Osteocyte (in vitro differentiated cells): Measurements from ENCODE around the gene HAGHL. TPM values are rescaled to one million over a fixed set of nuclear protein-coding genes. Genes with fewer than 3 reads are reported as not detected.
A peak's percentile ranks its signal among the peaks of the same experiment; 100 is the strongest.

Source experiments
- DNase-seq: peaks from one replicate; pipeline ENCODE4 v3.0.0; 2021; ENCODE audit warnings: mixed read lengths; ENCODE audit not compliant: unreplicated experiment; ENCODE audit errors: extremely low spot score
- H3K27ac Mint-ChIP-seq: one replicate; pipeline ENCODE4 v1.8.0; 2021; ENCODE audit warnings: mild to moderate bottlenecking, mixed read lengths; ENCODE audit not compliant: unreplicated experiment
- H3K27me3 Mint-ChIP-seq: one replicate; pipeline ENCODE4 v1.8.0; 2021; ENCODE audit warnings: mixed read lengths; ENCODE audit not compliant: unreplicated experiment
- H3K36me3 Mint-ChIP-seq: one replicate; pipeline ENCODE4 v1.8.0; 2021; ENCODE audit warnings: mixed read lengths; ENCODE audit not compliant: unreplicated experiment
- H3K4me1 Mint-ChIP-seq: one replicate; pipeline ENCODE4 v1.8.0; 2021; ENCODE audit warnings: mixed read lengths; ENCODE audit not compliant: unreplicated experiment
- H3K4me3 Mint-ChIP-seq: one replicate; pipeline ENCODE4 v1.8.0; 2021; ENCODE audit warnings: mild to moderate bottlenecking, moderate library complexity, mixed read lengths; ENCODE audit not compliant: unreplicated experiment
- H3K9me3 Mint-ChIP-seq: one replicate; pipeline ENCODE4 v1.8.0; 2021; ENCODE audit warnings: mixed read lengths; ENCODE audit not compliant: unreplicated experiment
- total RNA-seq: library from RNA; stranded (reverse); gene quantifications from 2 replicates; pipeline ENCODE4 v1.2.1, GENCODE V29; 2021
- TF ChIP-seq, protein P1 (sequence below): fragments of 200-600 bp; sonication (generic); IDR thresholded peaks from 2 replicates; pipeline ENCODE4 v1.5.0; 2021; ENCODE audit warnings: antibody characterized with exemption, mild to moderate bottlenecking, moderate library complexity

HAGHL gene
- total RNA-seq, 1 donor from 2014 or later: 17.3 TPM

DNA sequence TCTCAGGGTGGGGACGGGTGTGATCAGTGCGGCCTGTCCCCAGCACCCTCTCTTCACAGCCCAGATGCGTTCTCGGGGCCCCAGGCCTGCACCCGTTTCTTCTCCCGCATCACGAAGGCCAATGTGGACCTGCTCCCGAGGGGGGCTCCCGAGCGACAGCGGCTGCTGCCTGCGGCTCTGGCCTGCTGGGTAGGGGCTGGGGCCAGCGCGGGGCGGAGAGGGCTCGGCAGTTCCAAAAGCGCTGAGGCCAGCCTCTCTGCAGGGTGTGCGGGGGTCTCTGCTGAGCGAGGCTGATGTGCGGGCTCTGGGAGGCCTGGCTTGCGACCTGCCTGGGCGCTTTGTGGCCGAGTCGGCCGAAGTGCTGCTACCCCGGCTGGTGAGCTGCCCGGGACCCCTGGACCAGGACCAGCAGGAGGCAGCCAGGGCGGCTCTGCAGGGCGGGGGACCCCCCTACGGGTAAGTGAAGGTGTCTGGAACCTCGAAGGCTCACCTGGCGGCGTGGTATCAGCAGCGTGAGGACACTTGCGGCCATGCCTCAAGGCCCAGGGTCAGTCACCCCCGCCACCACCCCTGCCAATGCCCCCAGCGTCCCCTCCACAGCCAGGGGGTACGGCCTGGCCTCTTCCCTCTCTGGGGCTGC lies 38.1 kb downstream of the HAGHL start:
- Mint-ChIP-seq H3K27me3 (no peaks in the 10 kb centered on the region), H3K9me3 (no peaks in the 10 kb centered on the region), H3K27ac (no peak overlapping the region), H3K4me3 (no peak overlapping the region), H3K4me1 (no peaks in the 10 kb centered on the region), H3K36me3 (no peaks in the 10 kb centered on the region)
- DNase-seq: peak; percentile 84
- TF ChIP-seq, protein P1, sequence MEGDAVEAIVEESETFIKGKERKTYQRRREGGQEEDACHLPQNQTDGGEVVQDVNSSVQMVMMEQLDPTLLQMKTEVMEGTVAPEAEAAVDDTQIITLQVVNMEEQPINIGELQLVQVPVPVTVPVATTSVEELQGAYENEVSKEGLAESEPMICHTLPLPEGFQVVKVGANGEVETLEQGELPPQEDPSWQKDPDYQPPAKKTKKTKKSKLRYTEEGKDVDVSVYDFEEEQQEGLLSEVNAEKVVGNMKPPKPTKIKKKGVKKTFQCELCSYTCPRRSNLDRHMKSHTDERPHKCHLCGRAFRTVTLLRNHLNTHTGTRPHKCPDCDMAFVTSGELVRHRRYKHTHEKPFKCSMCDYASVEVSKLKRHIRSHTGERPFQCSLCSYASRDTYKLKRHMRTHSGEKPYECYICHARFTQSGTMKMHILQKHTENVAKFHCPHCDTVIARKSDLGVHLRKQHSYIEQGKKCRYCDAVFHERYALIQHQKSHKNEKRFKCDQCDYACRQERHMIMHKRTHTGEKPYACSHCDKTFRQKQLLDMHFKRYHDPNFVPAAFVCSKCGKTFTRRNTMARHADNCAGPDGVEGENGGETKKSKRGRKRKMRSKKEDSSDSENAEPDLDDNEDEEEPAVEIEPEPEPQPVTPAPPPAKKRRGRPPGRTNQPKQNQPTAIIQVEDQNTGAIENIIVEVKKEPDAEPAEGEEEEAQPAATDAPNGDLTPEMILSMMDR: no peak

GRCh38 chr16:765488-765865 lies 38.6 kb downstream of the HAGHL start:
- no peaks in the 10 kb centered on the region for H3K27me3 Mint-ChIP-seq
- H3K36me3 Mint-ChIP-seq: no peaks in the 10 kb centered on the region
- TF ChIP-seq, protein P1: no peak
- no peak overlapping the region for H3K27ac Mint-ChIP-seq
- H3K9me3 Mint-ChIP-seq: no peaks in the 10 kb centered on the region
- no peaks in the 10 kb centered on the region for H3K4me1 Mint-ChIP-seq
- peak; percentile 83 for DNase-seq
- H3K4me3 Mint-ChIP-seq: no peak overlapping the region

- no peak for DNase-seq
- H3K36me3 Mint-ChIP-seq: no peaks in the 10 kb centered on the region
- no peak overlapping the region for H3K27ac Mint-ChIP-seq
- H3K4me1 Mint-ChIP-seq: no peaks in the 10 kb centered on the region
- no peaks in the 10 kb centered on the region for H3K27me3 Mint-ChIP-seq
- TF ChIP-seq, protein P1: no peak
- H3K9me3 Mint-ChIP-seq: no peaks in the 10 kb centered on the region
- H3K4me3 Mint-ChIP-seq: no peak overlapping the region
Observed at GRCh38 chr16:766008-766819, 39.3 kb downstream of the HAGHL start.

DNA sequence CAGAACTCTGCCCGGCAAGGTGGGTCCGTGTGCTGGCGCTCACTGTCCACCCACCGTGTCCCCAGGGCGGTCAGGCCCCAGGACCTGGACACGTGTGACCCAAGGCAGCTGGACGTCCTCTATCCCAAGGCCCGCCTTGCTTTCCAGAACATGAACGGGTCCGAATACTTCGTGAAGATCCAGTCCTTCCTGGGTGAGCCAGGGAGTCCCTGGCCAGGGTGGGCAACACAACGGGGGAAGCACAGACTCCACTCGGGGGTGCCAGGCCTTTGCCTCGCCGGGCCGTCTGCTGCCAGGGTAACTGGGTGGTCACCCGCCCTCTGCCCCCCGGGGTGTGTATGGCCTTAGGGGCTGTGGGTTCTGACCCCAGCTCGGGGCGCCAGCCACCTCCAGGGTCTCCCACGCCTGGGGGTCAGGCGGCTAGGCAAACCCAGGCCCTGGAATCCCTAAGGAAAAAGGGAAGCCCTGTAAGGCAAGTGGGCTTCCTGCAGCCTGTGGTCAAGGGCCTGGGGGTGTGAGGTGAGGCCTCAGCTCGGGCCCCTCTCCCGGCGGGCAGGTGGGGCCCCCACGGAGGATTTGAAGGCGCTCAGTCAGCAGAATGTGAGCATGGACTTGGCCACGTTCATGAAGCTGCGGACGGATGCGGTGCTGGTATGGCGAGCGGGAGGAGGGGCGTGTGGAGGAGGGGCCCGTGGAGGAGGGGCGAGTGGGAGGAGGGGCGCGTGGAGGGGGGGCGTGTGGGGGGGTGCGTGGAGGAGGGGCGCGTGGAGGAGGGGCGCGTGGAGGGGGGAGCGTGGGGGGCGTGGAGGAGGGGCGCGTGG lies 40.1 kb downstream of the HAGHL start:
- DNase-seq: no peak
- Mint-ChIP-seq H3K4me3 (no peak overlapping the region), H3K4me1 (no peaks in the 10 kb centered on the region), H3K36me3 (no peaks in the 10 kb centered on the region), H3K9me3 (no peaks in the 10 kb centered on the region), H3K27me3 (no peaks in the 10 kb centered on the region), H3K27ac (no peak overlapping the region)
- TF ChIP-seq, protein P1: no peak
